Measurements from ENCODE around the gene WDR43.

- TF ChIP-seq POLR2A (IDR thresholded peaks at IDR 0.05), result no peak
- TF ChIP-seq, protein P1, sequence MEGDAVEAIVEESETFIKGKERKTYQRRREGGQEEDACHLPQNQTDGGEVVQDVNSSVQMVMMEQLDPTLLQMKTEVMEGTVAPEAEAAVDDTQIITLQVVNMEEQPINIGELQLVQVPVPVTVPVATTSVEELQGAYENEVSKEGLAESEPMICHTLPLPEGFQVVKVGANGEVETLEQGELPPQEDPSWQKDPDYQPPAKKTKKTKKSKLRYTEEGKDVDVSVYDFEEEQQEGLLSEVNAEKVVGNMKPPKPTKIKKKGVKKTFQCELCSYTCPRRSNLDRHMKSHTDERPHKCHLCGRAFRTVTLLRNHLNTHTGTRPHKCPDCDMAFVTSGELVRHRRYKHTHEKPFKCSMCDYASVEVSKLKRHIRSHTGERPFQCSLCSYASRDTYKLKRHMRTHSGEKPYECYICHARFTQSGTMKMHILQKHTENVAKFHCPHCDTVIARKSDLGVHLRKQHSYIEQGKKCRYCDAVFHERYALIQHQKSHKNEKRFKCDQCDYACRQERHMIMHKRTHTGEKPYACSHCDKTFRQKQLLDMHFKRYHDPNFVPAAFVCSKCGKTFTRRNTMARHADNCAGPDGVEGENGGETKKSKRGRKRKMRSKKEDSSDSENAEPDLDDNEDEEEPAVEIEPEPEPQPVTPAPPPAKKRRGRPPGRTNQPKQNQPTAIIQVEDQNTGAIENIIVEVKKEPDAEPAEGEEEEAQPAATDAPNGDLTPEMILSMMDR (IDR thresholded peaks at IDR 0.05), result no peak
Observed at GRCh38 chr2:28927878-28928277, 33.4 kb downstream of the WDR43 start.

Data from adrenal gland (tissue), 5 donors.